Thyroid gland (tissue), 4 donors: ENCODE results near the gene NPRL2.

Experiments used
- POLR2A ChIP-seq, 2 donors: fragments of 450-650 bp; IDR thresholded peaks; one replicate each; pipeline ENCODE4 v1.6.1; 2017; ENCODE audit warnings: antibody characterized with exemption in 2 of 2, mild to moderate bottlenecking in 2 of 2, moderate library complexity in 1 of 2
- TF ChIP-seq, protein P1 (sequence below), 6 experiments: fragments of 200-600 bp in 3 of 6; fragments of 450-650 bp in 3 of 6; sonication (generic) in 3 of 6; IDR thresholded peaks; one replicate each; pipeline ENCODE4 v1.5.1; 2016 to 2019; ENCODE audit warnings: antibody characterized with exemption in 6 of 6, mild to moderate bottlenecking in 2 of 6, inconsistent platforms in 1 of 6, moderate library complexity in 1 of 6

DNA sequence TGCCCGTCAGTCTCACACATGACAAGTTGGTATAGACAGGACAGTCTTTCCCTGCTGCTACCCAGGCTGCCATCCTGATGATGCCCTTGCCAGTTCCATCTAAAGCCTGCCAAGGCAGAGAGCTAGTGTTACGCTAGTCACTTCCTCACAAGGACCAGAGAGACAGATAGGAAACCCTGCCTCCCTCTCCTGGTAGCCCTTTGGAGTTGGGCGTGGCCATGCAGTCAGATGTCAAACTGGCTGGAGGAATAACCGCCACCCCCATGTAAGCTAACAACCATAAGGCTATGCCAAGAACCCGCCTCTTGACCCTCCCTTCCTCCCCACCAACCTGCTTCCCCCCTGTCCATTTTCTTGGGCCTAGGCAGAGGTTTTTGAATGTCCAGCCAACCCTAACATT, 6.0 kb upstream of the NPRL2 start:
- TF ChIP-seq, protein P1, sequence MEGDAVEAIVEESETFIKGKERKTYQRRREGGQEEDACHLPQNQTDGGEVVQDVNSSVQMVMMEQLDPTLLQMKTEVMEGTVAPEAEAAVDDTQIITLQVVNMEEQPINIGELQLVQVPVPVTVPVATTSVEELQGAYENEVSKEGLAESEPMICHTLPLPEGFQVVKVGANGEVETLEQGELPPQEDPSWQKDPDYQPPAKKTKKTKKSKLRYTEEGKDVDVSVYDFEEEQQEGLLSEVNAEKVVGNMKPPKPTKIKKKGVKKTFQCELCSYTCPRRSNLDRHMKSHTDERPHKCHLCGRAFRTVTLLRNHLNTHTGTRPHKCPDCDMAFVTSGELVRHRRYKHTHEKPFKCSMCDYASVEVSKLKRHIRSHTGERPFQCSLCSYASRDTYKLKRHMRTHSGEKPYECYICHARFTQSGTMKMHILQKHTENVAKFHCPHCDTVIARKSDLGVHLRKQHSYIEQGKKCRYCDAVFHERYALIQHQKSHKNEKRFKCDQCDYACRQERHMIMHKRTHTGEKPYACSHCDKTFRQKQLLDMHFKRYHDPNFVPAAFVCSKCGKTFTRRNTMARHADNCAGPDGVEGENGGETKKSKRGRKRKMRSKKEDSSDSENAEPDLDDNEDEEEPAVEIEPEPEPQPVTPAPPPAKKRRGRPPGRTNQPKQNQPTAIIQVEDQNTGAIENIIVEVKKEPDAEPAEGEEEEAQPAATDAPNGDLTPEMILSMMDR (IDR thresholded peaks at IDR 0.05) = no peak
- TF ChIP-seq POLR2A (IDR thresholded peaks at IDR 0.05) = no peak
